GM12878 (cell line): Measurements from ENCODE around the gene CCSER2.

Experiments used
- CTCF ChIP-seq, 3 experiments: IDR thresholded peaks in 2 of 3; conservative IDR thresholded peaks in 1 of 3; 2 replicates each; pipeline ENCODE4 v1.5.1; 2011; ENCODE audit warnings: low read depth in 3 of 3, low read length in 3 of 3, mild to moderate bottlenecking in 3 of 3, control low read depth in 2 of 3, moderate library complexity in 2 of 3, inconsistent platforms in 1 of 3, mixed read lengths in 1 of 3; ENCODE audit not compliant: control insufficient read depth in 2 of 3, insufficient read depth in 1 of 3; ENCODE audit errors: extremely low read depth in 1 of 3
- CUX1 ChIP-seq: IDR thresholded peaks from 2 replicates; pipeline ENCODE4 v1.6.1; 2012; ENCODE audit warnings: improper control_type of control experiment, low read depth, low read length; ENCODE audit not compliant: insufficient replicate concordance
- E4F1 ChIP-seq: fragments of 450-650 bp; IDR thresholded peaks from 2 replicates; pipeline ENCODE4 v1.6.1; 2018; ENCODE audit warnings: borderline replicate concordance, mild to moderate bottlenecking; ENCODE audit not compliant: partially characterized antibody
- EZH2 ChIP-seq: IDR thresholded peaks from 2 replicates; pipeline ENCODE4 v1.6.1; 2012; ENCODE audit warnings: low read depth, mild to moderate bottlenecking, control low read depth, inconsistent platforms, low read length, borderline replicate concordance; ENCODE audit not compliant: control insufficient read depth
- MXI1 ChIP-seq: fragments of 150-350 bp; IDR thresholded peaks from 2 replicates; pipeline ENCODE4 v1.6.1; 2011; ENCODE audit warnings: low read depth, mild to moderate bottlenecking, inconsistent platforms, low read length, improper control_type of control experiment
- POLR2AphosphoS5 ChIP-seq: IDR thresholded peaks from 2 replicates; pipeline ENCODE4 v1.6.1; 2011; ENCODE audit warnings: mild to moderate bottlenecking, low read length, inconsistent platforms
- RAD21 ChIP-seq: IDR thresholded peaks from 2 replicates; pipeline ENCODE4 v1.6.1; 2011; ENCODE audit warnings: mild to moderate bottlenecking, low read depth, low read length, moderate library complexity; ENCODE audit not compliant: insufficient read depth
- SP1 ChIP-seq: IDR thresholded peaks from one replicate; pipeline ENCODE4 v1.6.1; 2011; ENCODE audit warnings: low read depth, low read length
- SREBF2 ChIP-seq: IDR thresholded peaks from 2 replicates; pipeline ENCODE4 v1.6.1; 2012; ENCODE audit warnings: mild to moderate bottlenecking, low read length
- ZBED1 ChIP-seq: IDR thresholded peaks from 2 replicates; pipeline ENCODE4 v1.6.1; 2016; ENCODE audit warnings: borderline replicate concordance

GRCh38 chr10:84292502-84292901, 35.9 kb upstream of the CCSER2 start:
- TF ChIP-seq ZBED1 (no peak), SP1 (no peak), SREBF2 (no peak), MXI1 (no peak), POLR2AphosphoS5 (no peak), RAD21 (no peak), E4F1 (no peak), CTCF (IDR thresholded peaks at IDR 0.05 in 2 of 3, conservative IDR thresholded peaks at IDR 0.05 in 1 of 3; ENCODE audit: control insufficient read depth in 2 of 3, extremely low read depth in 1 of 3, insufficient read depth in 1 of 3, low read depth in 3 of 3, low read length in 3 of 3) (no peak), CUX1 (no peak), EZH2 (no peak)
